Endothelial cell of umbilical vein (primary cell): Measurements from ENCODE around the gene VAV2. TPM values are rescaled to one million over a fixed set of nuclear protein-coding genes. Genes with fewer than 3 reads are reported as not detected.

Experiments
- BruUV-seq: library from RNA; stranded (reverse); fragments of 400-500 nt; replicated peaks from 2 replicates; lab custom pipeline; 2021; lab: Mats Ljungman, UMichigan
- CTCF ChIA-PET: fragments of 300-600, 350-600 bp; sonication (Branson Sonifier 250); formaldehyde crosslinking; loops from one replicate; lab custom pipeline; 2021; ENCODE audit warnings: antibody characterized with exemption, inconsistent platforms; lab: Charles Lee
- POLR2A ChIA-PET: fragments of 300-600, 350-600 bp; sonication (Branson Sonifier 250); formaldehyde crosslinking; loops from one replicate; lab custom pipeline; 2021; ENCODE audit warnings: antibody characterized with exemption, inconsistent platforms; lab: Charles Lee
- DNase-seq: peaks from one replicate; pipeline ENCODE4 v3.0.0-alpha.2; 2011; ENCODE audit warnings: low read depth, low spot score
- FAIRE-seq: peaks from 2 replicates; lab custom pipeline; 2011; peaks lifted over from hg19 to GRCh38; lab: Jason Lieb, UNC
- H2AFZ ChIP-seq: 2 replicates; pipeline ENCODE4 v1.6.0; 2012; ENCODE audit warnings: low read depth, low read length, control low read depth, inconsistent platforms
- H3K27ac ChIP-seq: 2 replicates; pipeline ENCODE4 v1.5.1; 2011; ENCODE audit warnings: low read depth, mild to moderate bottlenecking, control low read depth, low read length, moderate library complexity; ENCODE audit not compliant: insufficient read depth
- H3K27me3 ChIP-seq, 2 experiments: 2 replicates each; pipeline versions ENCODE4 v1.6.0 to v1.6.1; 2011; ENCODE audit warnings: low read length in 2 of 2, mixed read lengths in 1 of 2; ENCODE audit not compliant: control insufficient read depth in 2 of 2, insufficient read depth in 2 of 2
- H3K36me3 ChIP-seq, 2 experiments: 2 replicates in 1 of 2; 3 replicates in 1 of 2; pipeline ENCODE4 v1.5.1; 2011; ENCODE audit warnings: low read length in 2 of 2, mild to moderate bottlenecking in 1 of 2, moderate library complexity in 1 of 2; ENCODE audit not compliant: control insufficient read depth in 2 of 2, insufficient read depth in 2 of 2; ENCODE audit errors: extremely low read depth in 1 of 2
- H3K4me1 ChIP-seq: 3 replicates; pipeline ENCODE4 v1.5.1; 2011; ENCODE audit warnings: mild to moderate bottlenecking, low read length; ENCODE audit not compliant: control insufficient read depth, insufficient read depth; ENCODE audit errors: extremely low read depth
- H3K4me2 ChIP-seq: 2 replicates; pipeline ENCODE4 v1.6.1; 2011; ENCODE audit warnings: low read length, control low read depth, mixed read lengths; ENCODE audit not compliant: insufficient read depth
- H3K4me3 ChIP-seq, 3 experiments: fragments of 200-600 bp in 1 of 3; sonication (generic), shearing (Covaris generic) in 1 of 3; replicated peaks in 1 of 3; 2 replicates each; pipeline ENCODE4 v1.5.1; 2011 to 2016; ENCODE audit warnings: control low read depth in 3 of 3, low read length in 3 of 3, mild to moderate bottlenecking in 2 of 3, inconsistent platforms in 1 of 3, low read depth in 1 of 3, moderate library complexity in 1 of 3; ENCODE audit not compliant: insufficient read depth in 1 of 3
- H3K79me2 ChIP-seq: 2 replicates; pipeline ENCODE4 v1.6.0; 2012; ENCODE audit warnings: low read length, inconsistent platforms; ENCODE audit not compliant: control insufficient read depth, insufficient read depth
- H3K9ac ChIP-seq: replicated peaks from 2 replicates; pipeline ENCODE3; 2011; ENCODE audit warnings: low read length, control low read depth; ENCODE audit not compliant: insufficient read depth; ENCODE audit errors: extremely low read depth
- H3K9me1 ChIP-seq: replicated peaks from 3 replicates; pipeline ENCODE4 v1.6.0; 2011; ENCODE audit warnings: mild to moderate bottlenecking, low read length; ENCODE audit not compliant: control insufficient read depth, insufficient read depth; ENCODE audit errors: extremely low read depth
- H3K9me3 ChIP-seq: replicated peaks from 2 replicates; pipeline ENCODE4 v1.5.1; 2012; ENCODE audit warnings: low read length, inconsistent platforms; ENCODE audit not compliant: control insufficient read depth, insufficient read depth
- H4K20me1 ChIP-seq: replicated peaks from 2 replicates; pipeline ENCODE3; 2011; ENCODE audit warnings: mild to moderate bottlenecking, low read length; ENCODE audit not compliant: control insufficient read depth, insufficient read depth; ENCODE audit errors: extremely low read depth
- EZH2 ChIP-seq: IDR thresholded peaks from 2 replicates; pipeline ENCODE4 v1.6.1; 2012; ENCODE audit warnings: borderline replicate concordance, low read depth, mild to moderate bottlenecking, moderate library complexity, low read length, inconsistent platforms; ENCODE audit not compliant: severe bottlenecking
- GATA2 ChIP-seq: IDR thresholded peaks from 2 replicates; pipeline ENCODE4 v1.7.0; 2011; ENCODE audit warnings: low read depth, mild to moderate bottlenecking, moderate library complexity, mixed read lengths, low read length; ENCODE audit not compliant: insufficient read length, insufficient read depth
- JUN ChIP-seq: IDR thresholded peaks from 2 replicates; pipeline ENCODE4 v1.6.1; 2011; ENCODE audit warnings: borderline replicate concordance, low read depth; ENCODE audit not compliant: insufficient read length, insufficient read depth
- MAX ChIP-seq: IDR thresholded peaks from 2 replicates; pipeline ENCODE4 v1.6.1; 2011; ENCODE audit not compliant: insufficient read depth, insufficient read length
- POLR2A ChIP-seq: IDR thresholded peaks from 2 replicates; pipeline ENCODE4 v1.6.1; 2012; ENCODE audit warnings: low read depth, mild to moderate bottlenecking, control low read depth, low read length
- dilution Hi-C: fragments of 300-500 bp; cut with MboI; formaldehyde crosslinking; loops from one replicate; pipeline ENCODE4 v1.15.0; 2019; ENCODE audit warnings: low sequenced_read_pairs; ENCODE audit not compliant: extremely low pct_ligation_motif_present
- intact Hi-C: fragments of 100-400 bp; cut with micrococcal nuclease; formaldehyde crosslinking; loops from one replicate; pipeline ENCODE4 v1.10.0; 2022
- polyA plus RNA-seq, 4 experiments: library from polyadenylated mRNA; depleted of rRNA in 3 of 4; stranded (reverse) in 3 of 4; unstranded in 1 of 4; fragments of >200 nt; gene quantifications; 2 replicates each; pipeline versions ENCODE4 v1.2.1 to v1.2.3, GENCODE V29; 2011 to 2012; ENCODE audit warnings: missing spikeins in 1 of 4
- total RNA-seq: library from RNA; stranded (reverse); gene quantifications from 2 replicates; pipeline ENCODE4 v1.2.3, GENCODE V29; 2021
- TF ChIP-seq, protein P1 (sequence below), 2 donors: IDR thresholded peaks; 1 replicate in 1 of 2; 2 replicates in 1 of 2; pipeline ENCODE4 v1.5.1; 2011; ENCODE audit warnings: low read length in 2 of 2, mild to moderate bottlenecking in 2 of 2, moderate library complexity in 2 of 2, control low read depth in 1 of 2, inconsistent platforms in 1 of 2, low read depth in 1 of 2; ENCODE audit not compliant: insufficient read depth in 1 of 2; ENCODE audit errors: extremely low read depth in 1 of 2

VAV2 gene
- total and polyA plus RNA-seq, 2 donors (not counting 3 experiments of a cell fraction or from before 2014, with no cell fraction given) = 10.6 to 30.6 TPM

DNA sequence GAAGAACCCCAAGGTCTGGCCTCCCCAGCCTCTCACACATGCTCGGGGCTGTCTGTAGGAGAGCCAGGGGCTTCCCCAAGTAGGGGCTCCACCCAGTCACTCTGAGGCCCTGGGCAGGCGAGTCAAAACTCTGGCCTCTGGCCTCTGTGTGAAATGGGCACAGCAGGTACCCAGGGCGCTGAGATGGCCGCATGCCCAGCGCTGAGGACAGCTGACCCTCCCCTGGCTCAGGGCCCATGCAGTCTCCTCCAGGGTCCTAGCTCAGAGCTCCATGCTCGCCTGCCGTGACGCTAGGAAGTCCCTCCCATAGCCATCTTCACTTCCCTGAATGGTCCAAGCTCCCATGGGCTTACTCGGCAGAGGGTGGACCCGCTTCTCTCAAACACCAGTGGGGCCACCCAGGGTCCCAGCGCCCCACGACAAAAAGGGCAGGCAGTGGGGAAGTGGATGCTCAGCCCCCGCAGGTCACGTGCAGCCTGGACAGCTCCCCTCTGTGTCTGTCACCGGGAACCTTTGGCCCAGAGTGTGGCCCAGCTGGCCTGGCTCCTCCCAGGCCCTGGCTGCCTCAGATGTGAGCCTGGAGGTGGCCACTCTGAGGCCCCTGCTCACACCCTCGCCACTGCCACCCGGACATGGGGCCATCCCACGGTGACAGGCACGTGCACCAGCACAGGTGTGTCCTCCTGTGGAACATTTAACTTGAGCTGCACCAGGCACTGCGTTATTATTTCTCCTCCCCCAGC is 12.2 kb upstream of the VAV2 start:
- Histone ChIP-seq H4K20me1 (no peaks in the 10 kb centered on the region), H3K9me1 (no peaks in the 10 kb centered on the region), H3K4me2 (no peak overlapping the region), H3K9ac (no peak overlapping the region), H3K36me3 (no peaks in the 10 kb centered on the region), H2AFZ (no peak overlapping the region), H3K27me3 (peaks cover 0 to 3% of the 10 kb centered on the region in 2 experiments), H3K79me2 (no peaks in the 10 kb centered on the region), H3K27ac (no peak overlapping the region), H3K4me1 (no peaks in the 10 kb centered on the region), H3K4me3 (no peak overlapping the region), H3K9me3 (no peaks in the 10 kb centered on the region)
- FAIRE-seq (no peak), DNase-seq (no peak)
- TF ChIP-seq GATA2 = no peak
- TF ChIP-seq EZH2 = no peak
- no peak for TF ChIP-seq JUN
- TF ChIP-seq, protein P1, sequence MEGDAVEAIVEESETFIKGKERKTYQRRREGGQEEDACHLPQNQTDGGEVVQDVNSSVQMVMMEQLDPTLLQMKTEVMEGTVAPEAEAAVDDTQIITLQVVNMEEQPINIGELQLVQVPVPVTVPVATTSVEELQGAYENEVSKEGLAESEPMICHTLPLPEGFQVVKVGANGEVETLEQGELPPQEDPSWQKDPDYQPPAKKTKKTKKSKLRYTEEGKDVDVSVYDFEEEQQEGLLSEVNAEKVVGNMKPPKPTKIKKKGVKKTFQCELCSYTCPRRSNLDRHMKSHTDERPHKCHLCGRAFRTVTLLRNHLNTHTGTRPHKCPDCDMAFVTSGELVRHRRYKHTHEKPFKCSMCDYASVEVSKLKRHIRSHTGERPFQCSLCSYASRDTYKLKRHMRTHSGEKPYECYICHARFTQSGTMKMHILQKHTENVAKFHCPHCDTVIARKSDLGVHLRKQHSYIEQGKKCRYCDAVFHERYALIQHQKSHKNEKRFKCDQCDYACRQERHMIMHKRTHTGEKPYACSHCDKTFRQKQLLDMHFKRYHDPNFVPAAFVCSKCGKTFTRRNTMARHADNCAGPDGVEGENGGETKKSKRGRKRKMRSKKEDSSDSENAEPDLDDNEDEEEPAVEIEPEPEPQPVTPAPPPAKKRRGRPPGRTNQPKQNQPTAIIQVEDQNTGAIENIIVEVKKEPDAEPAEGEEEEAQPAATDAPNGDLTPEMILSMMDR (IDR thresholded peaks at IDR 0.05; ENCODE audit: extremely low read depth in 1 of 2, insufficient read depth in 1 of 2, low read depth in 1 of 2, low read length in 2 of 2) = no peak
- no peak for TF ChIP-seq MAX
- no peak for TF ChIP-seq POLR2A
- dilution Hi-C loops (no loop called here), intact Hi-C loops (no loop called here)
- POLR2A ChIA-PET = no interaction called here
- no TSS peak for BruUV-seq
- CTCF ChIA-PET = interaction anchor here (1.3 to 2.7 kb wide), 4 partner anchors 9 to 223 kb away, joined by 3 to 13 read pairs (median 5); no protein-coding TSS in a partner anchor
